ENCODE results near the gene PLXNB1.

Gene PLXNB1

GRCh38 chr3:48418651-48419050, 11.2 kb downstream of the PLXNB1 start:
- DNase-seq: no peak

GRCh38 chr3:48418140-48418539, 11.7 kb downstream of the PLXNB1 start:
- no peak for DNase-seq

GRCh38 chr3:48417529-48418108, 12.3 kb downstream of the PLXNB1 start:
- no peak for DNase-seq

DNA sequence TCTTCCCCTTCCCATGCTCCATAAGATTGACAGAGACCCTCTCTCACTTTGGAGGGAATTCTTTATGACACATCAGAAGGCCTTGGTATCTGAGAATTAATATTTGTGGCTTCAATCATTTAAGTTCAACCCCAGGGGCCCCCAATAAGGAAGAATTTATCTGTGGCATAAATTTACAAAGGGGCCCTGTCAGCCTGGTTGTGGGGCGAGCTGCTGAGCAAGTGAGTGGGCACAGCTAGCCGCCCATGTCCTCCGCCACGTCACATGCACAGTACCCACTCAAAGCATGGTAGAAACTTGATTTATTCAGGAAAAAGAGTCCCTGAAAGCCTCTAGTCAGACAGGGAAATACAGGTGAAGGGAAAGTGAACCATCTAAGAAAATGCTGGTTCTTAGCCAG, 13.3 kb downstream of the PLXNB1 start:
- no peak for DNase-seq

DNA sequence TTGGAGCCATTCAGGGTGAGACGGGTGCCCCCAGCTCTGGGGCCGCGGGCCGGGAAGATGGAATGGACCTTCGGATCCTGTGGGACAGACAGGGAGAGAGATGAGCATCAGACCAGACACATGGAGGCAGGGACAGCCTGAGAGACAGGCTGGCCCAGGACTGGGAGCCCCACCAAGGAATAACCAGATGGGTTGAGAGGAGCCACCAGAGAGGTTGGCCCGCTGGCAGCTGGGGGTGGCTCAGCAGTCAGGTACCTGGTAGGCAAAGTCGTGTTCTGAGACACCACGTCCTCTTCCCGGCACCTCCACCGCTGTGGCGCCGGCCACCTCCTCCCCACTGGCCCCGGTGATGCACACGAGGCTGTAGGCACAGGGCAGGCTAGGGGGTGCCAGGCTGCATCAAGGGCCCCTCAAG, 13.8 kb downstream of the PLXNB1 start:
- no peak for DNase-seq

- DNase-seq: no peak
These were observed 14.5 kb downstream of the PLXNB1 start for GRCh38 chr3:48415251-48415953.

DNA sequence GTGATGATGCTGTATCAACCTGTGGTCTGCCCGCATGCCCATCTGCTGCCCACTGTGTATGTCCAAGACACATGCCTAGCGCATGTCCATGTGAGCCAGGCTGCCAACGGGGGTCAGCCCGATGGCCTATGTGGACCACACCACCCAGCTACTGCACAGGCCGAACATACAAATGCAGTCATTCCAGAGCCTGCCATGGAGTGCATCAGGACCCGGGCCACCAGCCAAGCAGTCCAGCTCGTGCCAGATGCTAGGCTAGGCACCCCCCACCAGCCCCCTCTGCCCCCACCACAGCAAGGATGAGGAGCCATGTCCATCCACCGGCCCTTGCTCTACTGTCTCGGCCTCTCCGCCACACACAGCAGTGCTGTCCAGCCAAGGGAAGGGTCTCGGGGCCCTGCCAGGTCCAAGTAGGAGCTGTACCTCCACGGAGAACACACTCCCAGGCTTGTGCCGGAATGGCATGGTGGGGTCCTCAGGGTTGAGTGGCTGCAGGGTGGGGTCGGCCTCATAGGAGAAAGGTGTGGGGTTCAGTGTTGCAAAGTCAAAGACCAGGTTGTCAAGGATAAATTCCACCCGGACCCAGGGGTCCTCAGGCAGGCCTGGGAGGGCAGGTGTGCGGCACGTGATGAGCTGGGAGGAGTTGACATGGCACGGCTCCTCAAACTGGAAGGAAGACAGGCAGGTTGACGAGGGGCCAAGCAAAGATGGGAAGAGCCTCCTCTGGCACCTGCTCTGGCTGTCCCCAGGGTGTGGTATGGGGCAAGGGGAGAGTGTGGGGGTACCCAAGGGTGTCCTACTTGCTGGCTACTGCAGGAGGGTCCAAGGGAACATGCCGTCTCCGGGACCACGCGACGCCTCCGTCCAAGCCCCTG, 15.3 kb downstream of the PLXNB1 start:
- DNase-seq: no peak

DNA sequence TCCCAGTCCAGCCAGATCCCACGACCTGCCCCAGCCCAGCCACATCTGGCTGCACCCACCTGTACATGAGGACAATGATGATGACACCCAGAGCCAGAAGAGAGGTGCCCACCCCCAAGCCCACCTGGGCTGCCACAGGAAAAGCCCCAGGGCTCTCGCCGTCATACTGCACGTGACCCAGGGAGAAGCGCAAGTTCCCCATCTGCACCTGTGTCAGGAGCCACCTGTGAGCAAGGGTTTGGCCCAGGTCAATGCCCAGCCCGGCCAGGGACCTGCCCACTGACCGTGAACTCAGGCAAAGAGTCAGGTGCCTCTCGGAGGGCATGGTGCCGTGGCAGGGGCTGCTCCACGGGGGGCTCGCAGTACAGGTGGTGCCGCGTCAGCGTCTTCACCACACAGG, 16.3 kb downstream of the PLXNB1 start:
- no peak for DNase-seq

DNA sequence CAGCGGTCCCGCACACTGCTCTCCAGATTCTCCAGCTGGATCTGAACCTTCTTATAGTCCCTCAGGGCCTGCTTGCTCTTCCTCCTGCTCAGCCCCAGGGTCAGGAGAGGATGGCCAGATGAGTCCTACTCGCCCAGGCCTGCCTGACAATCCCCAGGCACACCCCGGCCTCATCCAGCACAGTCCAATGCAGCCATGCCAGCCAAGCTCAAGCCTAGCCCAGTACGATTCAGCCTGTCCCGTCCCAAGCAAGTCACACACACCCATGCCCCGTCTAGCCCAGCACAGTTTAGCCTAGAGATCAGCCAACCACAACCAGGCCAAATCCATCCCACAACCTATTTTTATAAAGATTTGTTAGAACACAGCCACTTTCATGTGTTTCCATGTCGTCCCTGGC, 16.8 kb downstream of the PLXNB1 start:
- DNase-seq: no peak

- no peak for DNase-seq
These were observed 17.4 kb downstream of the PLXNB1 start for GRCh38 chr3:48412375-48413001.

DNA sequence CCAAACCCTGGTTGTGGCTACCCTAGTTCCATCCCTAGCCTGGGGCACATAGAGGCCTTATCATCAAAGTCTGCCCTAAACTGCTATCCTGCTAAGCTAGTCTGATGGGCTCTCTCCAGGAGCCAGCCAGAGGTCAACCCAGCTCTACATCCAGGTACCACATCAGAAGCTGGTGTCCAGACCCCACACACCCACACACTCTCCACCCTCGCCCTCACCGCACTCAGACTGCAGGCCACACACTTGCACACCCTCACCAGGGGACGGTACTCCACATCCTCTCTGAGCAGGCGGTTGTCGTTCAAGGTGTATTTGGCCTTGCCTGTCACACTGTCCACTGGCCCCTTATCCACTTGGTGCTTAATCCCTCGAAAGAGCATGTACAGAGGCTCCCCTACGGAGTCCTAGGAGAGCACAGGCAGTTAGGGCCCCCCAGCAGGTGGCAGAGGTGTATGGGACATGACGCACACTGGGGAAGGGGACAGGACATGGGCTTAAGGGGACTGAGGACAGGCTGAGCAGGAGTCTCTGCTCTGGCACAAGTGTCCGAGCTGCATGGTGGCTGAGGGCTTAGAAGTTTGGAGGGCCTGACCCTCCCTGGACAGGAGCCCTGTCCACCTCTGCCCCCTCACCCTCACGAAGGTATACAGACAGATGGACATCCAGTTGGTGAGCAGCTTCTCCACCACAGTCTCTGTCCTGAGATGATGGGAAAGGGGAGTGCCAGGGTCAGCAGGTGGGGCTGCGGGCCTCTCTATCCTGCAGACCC, 18.1 kb downstream of the PLXNB1 start:
- no peak for DNase-seq

DNA sequence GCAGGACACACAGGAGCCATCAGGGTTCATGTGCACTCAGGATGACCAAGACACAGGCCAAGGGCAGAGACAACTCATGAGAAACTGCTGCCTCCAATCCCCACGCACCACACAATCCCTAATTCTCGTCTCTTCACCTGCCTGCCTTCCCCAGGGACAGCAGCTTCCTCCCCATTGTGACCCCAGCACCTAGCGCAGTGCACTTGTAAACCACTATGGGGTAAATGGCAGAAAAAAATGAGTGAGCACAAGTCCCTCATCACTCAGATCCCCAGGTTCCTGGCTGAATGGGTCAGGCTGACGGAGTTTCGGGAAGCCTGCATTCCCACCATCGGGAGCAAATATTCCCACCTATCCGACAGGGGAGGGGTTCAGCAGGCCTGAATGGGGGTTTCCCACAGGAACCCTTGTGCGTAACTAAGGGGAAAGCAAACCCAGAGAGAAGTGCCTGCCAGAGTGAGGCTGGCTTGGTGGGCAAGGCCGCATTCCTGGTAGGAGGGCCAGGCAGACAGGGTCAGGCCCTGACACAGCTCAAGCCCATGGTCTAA, 18.8 kb downstream of the PLXNB1 start:
- DNase-seq: no peak

DNA sequence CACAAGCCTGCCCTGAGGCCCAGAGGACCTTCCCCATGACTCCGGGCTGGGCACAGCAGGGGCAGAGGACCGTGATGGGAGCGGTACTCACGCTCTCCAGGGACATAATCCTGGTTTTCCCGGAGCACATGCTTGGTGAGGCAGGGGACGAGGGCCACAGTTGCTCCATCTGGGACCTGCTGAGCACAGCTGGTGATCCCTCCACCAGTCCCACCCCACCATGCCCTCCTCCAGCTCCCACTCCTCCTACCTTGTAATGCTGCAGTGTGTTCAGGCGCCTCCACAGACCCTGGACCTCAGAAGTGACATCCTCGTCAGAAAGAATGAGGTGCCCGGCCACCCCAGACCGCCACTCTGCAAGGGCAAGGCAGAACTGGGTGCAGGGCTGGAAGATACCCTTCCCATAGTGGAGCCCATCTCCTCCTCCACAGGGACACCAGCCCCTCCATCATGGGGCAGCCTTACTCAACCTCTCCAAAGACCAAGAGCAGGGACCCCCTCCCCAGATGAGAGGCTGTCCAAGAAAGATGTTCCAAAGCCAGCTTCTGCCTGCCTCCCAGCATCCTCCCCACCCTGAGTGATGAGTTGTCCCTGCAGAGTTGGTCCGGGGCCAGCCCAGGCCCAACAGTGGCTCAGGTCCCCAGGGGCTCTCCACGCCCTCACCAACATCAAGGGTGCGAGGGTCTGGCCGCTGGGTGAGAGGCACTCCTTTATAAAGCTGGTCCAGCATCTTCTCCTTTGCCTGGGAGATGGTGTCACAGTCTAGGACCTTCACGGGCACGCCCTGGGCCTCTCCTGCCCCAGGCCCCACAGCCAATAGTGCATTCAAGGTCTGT, 19.5 kb downstream of the PLXNB1 start:
- DNase-seq: peak; percentile 40

GRCh38 chr3:48409291-48410201, 20.3 kb downstream of the PLXNB1 start:
- peak; percentile 43 for DNase-seq

DNA sequence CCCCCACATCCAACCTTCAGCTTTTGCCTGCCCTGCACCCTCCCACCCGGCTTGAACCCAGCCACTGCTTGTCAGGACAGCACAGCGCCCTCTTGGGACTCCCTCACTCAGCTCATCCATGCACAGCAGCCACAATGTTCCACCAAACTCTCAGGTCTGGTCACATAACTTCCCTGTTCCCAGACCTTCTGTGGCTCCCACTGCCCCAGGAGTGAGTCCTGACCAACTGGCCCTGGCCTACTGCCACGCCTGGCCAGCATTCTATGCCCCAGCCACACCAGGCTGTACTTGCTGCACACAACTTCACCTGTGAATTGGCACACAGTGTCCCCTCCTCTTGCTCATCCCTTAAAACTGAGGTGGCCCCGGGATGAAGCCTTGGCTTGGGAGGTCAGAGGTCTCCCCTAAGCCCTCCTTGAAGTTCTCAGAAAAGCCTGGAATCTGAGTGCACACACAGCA, 21.0 kb downstream of the PLXNB1 start:
- DNase-seq: peak; percentile 44

DNA sequence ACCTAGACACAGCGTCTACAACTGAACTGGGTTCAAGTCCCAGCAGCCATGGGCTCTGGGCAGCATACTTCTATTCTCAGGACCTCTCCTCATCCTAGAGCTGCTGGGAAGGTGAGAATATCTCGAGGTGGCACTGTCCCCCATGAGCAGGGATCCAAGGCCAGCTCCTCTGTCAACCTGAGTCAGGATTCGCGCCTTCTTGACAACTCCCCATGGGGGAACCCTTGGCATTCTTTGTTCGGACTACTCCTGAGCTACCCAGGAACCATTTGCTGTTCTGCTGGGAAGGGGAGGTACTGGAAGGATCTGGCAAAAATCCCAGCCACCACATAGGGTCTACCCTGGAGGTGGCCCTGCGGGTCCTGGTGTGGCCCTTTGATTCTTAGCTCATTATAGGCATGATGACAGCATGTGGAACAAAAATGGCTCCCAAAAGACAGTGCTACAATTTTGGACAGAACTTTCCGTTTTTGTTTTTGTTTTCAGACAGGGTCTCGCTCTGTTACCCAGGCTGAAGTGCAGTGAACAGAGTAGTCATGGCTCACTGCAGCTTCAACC, 22.3 kb downstream of the PLXNB1 start:
- no peak for DNase-seq

GRCh38 chr3:48406443-48407431, 23.1 kb downstream of the PLXNB1 start:
- DNase-seq: peak; percentile 51

GRCh38 chr3:48405971-48406370, 23.9 kb downstream of the PLXNB1 start:
- DNase-seq: no peak

Data from islet precursor cell (in vitro differentiated cells).